Calu3 (cell line): ENCODE data around the gene RCL1. TPM values are rescaled to one million over a fixed set of nuclear protein-coding genes. Genes with fewer than 3 reads are reported as not detected.

ENCODE experiments used
- BruUV-seq: library from RNA; stranded (reverse); fragments of 400-500 nt; replicated peaks from 2 replicates; lab custom pipeline; 2021; lab: Mats Ljungman, UMichigan
- CTCF ChIA-PET: fragments of 300-600 bp; sonication (Branson Sonifier 250); formaldehyde crosslinking; loops from one replicate; lab custom pipeline; 2022; ENCODE audit warnings: antibody characterized with exemption; lab: Charles Lee
- DNase-seq: peaks from one replicate; pipeline ENCODE4 v3.0.0; 2022
- H3K27ac Mint-ChIP-seq: one replicate; pipeline ENCODE4 v1.8.0; 2022; ENCODE audit warnings: mixed read lengths; ENCODE audit not compliant: unreplicated experiment
- H3K27me3 Mint-ChIP-seq: one replicate; pipeline ENCODE4 v1.8.0; 2022; ENCODE audit warnings: mixed read lengths; ENCODE audit not compliant: unreplicated experiment
- H3K36me3 Mint-ChIP-seq: one replicate; pipeline ENCODE4 v1.8.0; 2022; ENCODE audit warnings: mild to moderate bottlenecking, moderate library complexity, mixed read lengths; ENCODE audit not compliant: insufficient read depth, unreplicated experiment
- H3K4me1 Mint-ChIP-seq: one replicate; pipeline ENCODE4 v1.8.0; 2022; ENCODE audit warnings: mild to moderate bottlenecking, low read depth, mixed read lengths; ENCODE audit not compliant: unreplicated experiment
- H3K4me3 Mint-ChIP-seq: one replicate; pipeline ENCODE4 v1.8.0; 2022; ENCODE audit warnings: mild to moderate bottlenecking, low read depth, moderate library complexity, mixed read lengths; ENCODE audit not compliant: unreplicated experiment
- H3K9me3 Mint-ChIP-seq: one replicate; pipeline ENCODE4 v1.8.0; 2022; ENCODE audit warnings: low read depth, mixed read lengths; ENCODE audit not compliant: unreplicated experiment
- intact Hi-C: fragments of 100-400 bp; cut with micrococcal nuclease; formaldehyde crosslinking; loops from one replicate; pipeline ENCODE4 v1.10.0; 2022; ENCODE audit not compliant: unreplicated experiment
- total RNA-seq: library from RNA; stranded (reverse); gene quantifications from 2 replicates; pipeline ENCODE4 v1.2.3, GENCODE V29; 2022
- TF ChIP-seq, protein P1 (sequence below): fragments of 200-600 bp; IDR thresholded peaks from one replicate; pipeline ENCODE4 v1.8.0; 2022; ENCODE audit warnings: antibody characterized with exemption; ENCODE audit not compliant: unreplicated experiment

Gene RCL1
- total RNA-seq, 1 experiment from 2014 or later = 21.3 TPM

DNA sequence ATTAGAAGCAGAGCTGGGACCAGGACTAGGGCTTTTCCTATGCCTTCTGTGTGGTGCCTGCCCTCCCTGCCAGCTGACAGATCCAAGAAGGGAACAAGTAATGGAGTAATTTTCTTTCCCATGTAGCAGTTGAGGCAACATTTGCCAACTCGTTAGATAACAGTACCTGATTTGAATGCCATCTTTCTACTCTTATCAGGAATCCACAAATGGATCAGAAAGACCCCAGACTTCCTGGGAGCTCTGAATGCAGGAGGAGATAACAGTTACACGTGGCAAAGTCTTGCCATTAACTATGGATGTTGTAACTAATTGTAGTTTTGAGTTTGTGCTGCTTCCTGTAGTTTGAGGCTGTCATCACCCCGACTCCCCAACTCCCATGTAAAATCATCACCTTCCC is 39.2 kb downstream of the RCL1 start:
- CTCF ChIA-PET = interaction anchor here (0.7 kb wide), 1 partner anchor 44 kb away, joined by 6 read pairs; no protein-coding TSS in a partner anchor
- no peak overlapping the region for H3K27ac Mint-ChIP-seq

DNA sequence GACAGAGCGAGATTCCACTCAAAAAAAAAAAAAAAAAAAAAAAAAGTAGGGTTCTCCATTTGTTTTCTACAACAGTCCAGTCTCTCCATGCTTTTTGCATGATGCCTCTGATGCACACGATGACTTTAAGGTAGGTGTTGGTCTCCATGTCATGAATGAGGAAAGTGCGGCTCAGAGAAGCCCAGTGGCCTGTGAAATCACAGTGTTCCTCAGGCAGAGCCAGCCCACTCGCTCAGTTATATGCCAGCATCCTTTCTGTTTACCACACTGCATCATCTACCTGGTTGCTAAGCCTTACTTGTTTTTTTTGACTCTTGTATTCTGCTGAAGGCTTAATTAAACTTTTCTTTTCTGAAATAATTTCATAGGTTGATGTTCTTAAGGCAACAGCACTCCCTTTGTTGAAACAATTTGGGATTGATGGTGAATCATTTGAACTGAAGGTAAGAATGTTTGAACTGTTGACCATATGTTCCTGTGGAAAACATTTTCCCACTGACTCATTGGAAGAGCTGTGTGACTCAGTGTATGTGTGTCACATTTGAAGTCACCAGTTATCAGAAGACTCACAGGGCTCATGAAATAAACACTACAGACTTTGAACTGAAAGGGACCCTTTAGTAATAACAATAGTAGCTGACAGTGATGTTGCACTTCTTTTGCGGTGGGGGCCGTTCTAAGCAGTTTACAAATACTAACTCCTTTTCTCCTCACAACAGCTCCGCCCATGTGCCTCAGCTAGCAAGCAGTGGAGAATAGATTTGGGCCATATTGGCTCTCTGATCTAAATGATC is 40.2 kb downstream of the RCL1 start:
- CTCF ChIA-PET = interaction anchor here (0.7 to 1.3 kb wide), 5 partner anchors 17 to 125 kb away, joined by 3 to 6 read pairs (median 3); no protein-coding TSS in a partner anchor
- intact Hi-C loops = loop anchor here (5.0 to 10.0 kb wide), 2 partner anchors 68 to 154 kb away; partner anchors contain the start of gene JAK2
- DNase-seq = peak; percentile 10
- H3K9me3 Mint-ChIP-seq = no peaks in the 10 kb centered on the region
- no TSS peak for BruUV-seq
- peaks cover 21% of the 10 kb centered on the region for H3K36me3 Mint-ChIP-seq
- no peaks in the 10 kb centered on the region for H3K27me3 Mint-ChIP-seq
- TF ChIP-seq, protein P1, sequence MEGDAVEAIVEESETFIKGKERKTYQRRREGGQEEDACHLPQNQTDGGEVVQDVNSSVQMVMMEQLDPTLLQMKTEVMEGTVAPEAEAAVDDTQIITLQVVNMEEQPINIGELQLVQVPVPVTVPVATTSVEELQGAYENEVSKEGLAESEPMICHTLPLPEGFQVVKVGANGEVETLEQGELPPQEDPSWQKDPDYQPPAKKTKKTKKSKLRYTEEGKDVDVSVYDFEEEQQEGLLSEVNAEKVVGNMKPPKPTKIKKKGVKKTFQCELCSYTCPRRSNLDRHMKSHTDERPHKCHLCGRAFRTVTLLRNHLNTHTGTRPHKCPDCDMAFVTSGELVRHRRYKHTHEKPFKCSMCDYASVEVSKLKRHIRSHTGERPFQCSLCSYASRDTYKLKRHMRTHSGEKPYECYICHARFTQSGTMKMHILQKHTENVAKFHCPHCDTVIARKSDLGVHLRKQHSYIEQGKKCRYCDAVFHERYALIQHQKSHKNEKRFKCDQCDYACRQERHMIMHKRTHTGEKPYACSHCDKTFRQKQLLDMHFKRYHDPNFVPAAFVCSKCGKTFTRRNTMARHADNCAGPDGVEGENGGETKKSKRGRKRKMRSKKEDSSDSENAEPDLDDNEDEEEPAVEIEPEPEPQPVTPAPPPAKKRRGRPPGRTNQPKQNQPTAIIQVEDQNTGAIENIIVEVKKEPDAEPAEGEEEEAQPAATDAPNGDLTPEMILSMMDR = no peak
- H3K4me1 Mint-ChIP-seq = peaks cover 23% of the 10 kb centered on the region
- H3K4me3 Mint-ChIP-seq = no peak overlapping the region
- H3K27ac Mint-ChIP-seq = peak overlapping the region; percentile 85

More for the DNA sequence above, 39.2 kb downstream of the RCL1 start:
- peaks cover 23% of the 10 kb centered on the region for H3K4me1 Mint-ChIP-seq
- peaks cover 21% of the 10 kb centered on the region for H3K36me3 Mint-ChIP-seq
- intact Hi-C loops = loop anchor here (5.0 to 10.0 kb wide), 2 partner anchors 67 to 155 kb away; partner anchors contain the start of gene JAK2
- BruUV-seq = no TSS peak
- no peak overlapping the region for H3K4me3 Mint-ChIP-seq
- TF ChIP-seq, protein P1 = no peak
- no peak for DNase-seq
- no peaks in the 10 kb centered on the region for H3K27me3 Mint-ChIP-seq
- H3K9me3 Mint-ChIP-seq = no peaks in the 10 kb centered on the region

DNA sequence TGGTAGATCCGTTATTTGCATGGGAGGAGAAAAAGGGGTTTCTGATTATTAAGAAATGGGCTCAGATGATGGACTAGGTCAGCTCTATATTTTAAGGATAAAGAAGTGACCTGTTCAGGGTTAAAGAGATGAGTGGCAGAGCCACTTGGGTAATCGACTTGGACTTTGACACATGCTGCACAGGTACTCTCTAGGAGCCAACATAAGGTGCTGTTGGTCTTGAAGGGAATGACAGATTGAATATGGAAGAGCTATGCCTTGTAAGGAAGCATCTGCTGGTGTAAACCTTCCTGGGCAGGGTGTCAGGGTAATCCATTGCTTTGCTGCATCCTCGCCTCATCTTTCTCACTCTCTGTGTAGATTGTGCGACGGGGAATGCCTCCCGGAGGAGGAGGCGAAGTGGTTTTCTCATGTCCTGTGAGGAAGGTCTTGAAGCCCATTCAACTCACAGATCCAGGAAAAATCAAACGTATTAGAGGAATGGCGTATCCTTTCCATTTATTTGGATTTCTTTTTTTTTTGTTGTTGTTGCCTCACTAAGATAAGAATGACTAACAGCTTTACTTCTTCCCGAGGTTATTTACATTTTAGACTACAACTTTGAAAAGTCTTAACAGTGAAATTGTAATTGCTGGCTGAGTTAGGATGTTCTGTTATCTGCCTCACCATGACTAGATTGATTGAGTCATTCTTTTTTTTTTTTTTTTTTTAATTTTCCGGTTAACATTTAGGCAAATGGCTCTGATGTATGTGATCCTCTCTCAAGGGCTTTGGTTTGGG is 41.2 kb downstream of the RCL1 start:
- intact Hi-C loops = loop anchor here (5.0 to 10.0 kb wide), 2 partner anchors 69 to 153 kb away; partner anchors contain the start of gene JAK2
- Mint-ChIP-seq H3K4me1 (peaks cover 23% of the 10 kb centered on the region), H3K36me3 (peaks cover 21% of the 10 kb centered on the region), H3K27me3 (no peaks in the 10 kb centered on the region), H3K27ac (peak overlapping the region; percentile 85), H3K4me3 (no peak overlapping the region), H3K9me3 (no peaks in the 10 kb centered on the region)
- TF ChIP-seq, protein P1 = no peak
- DNase-seq = no peak
- BruUV-seq = no TSS peak
- CTCF ChIA-PET = interaction anchor here (0.7 to 1.3 kb wide), 5 partner anchors 16 to 141 kb away, joined by 3 to 5 read pairs (median 3); no protein-coding TSS in a partner anchor

DNA sequence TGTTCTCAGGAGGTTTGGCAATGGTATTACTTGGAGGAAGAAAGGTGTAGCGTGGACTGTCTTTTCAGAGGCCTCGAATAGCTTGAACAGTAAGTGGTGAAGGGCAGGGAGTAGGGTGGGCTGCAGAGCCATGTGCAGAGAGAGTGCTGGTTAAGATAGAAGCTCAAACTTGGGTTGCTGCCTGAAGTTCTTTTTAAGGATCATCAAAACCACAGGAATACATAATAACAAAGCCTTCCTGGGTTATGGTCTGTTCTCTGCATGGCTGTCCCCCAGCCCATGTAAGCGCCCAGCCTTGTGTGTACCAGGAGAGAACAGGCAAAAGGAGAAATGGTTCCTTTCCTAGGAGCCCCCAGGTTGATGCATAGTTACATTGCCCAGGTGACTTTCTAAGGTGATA is 43.9 kb downstream of the RCL1 start:
- Mint-ChIP-seq H3K9me3 (no peaks in the 10 kb centered on the region), H3K27me3 (no peaks in the 10 kb centered on the region), H3K36me3 (peaks cover 25% of the 10 kb centered on the region), H3K4me3 (no peak overlapping the region), H3K4me1 (peaks cover 34% of the 10 kb centered on the region), H3K27ac (no peak overlapping the region)
- no peak for DNase-seq
- no TSS peak for BruUV-seq
- intact Hi-C loops = loop anchor here (10.0 kb wide), 1 partner anchor 72 kb away; no protein-coding TSS in a partner anchor
- CTCF ChIA-PET = no interaction called here
- TF ChIP-seq, protein P1 = no peak
